Activated naive CD8-positive, alpha-beta T cell treated with anti-CD3 and anti-CD28 coated beads, Interleukin-2, amount 50 U/mL, for 16 hours (primary cell): Measurements from ENCODE around the gene NAXD.
"Not testable (repeated sequence)": the region's sequence is repeated elsewhere in the genome, so short reads cannot be mapped to it uniquely, and the experiment has no call there.

ENCODE experiments used
- DNase-seq: peaks from one replicate; pipeline ENCODE4 v3.0.0-alpha.2; 2020; ENCODE audit warnings: low read depth, low spot score

Gene NAXD

DNA sequence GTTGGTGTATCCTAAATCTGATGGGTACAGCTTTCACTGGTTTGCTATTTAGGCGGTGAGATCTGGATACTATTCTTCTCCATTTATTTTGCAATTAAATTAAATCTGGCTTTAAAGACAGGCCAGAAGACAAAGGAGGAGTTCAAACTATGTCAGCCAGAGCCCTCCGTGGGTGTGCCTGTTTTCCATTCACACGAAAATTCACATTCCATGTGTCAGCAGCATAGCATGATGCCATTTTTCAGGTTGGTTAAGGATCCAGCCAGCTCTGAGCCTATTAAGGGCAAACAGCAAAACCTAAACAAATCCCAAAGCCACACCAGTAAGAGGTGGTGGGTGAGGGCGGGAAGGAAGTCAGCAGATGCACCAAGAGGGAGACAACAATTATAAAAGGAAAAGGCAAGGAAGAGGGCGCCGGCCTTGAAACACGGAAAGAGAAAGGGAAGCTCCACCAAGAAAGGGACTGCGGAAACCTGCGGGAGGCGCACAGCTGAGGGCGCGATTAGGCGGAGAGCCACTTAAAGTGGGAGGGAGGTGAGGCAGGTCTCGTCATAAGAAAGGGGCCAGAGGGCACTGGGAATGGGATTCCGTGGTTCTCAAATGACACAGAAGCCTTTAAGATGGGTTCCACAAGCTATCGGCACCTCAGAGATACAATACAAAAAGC lies 47.6 kb downstream of the NAXD start:
- no peak for DNase-seq

DNA sequence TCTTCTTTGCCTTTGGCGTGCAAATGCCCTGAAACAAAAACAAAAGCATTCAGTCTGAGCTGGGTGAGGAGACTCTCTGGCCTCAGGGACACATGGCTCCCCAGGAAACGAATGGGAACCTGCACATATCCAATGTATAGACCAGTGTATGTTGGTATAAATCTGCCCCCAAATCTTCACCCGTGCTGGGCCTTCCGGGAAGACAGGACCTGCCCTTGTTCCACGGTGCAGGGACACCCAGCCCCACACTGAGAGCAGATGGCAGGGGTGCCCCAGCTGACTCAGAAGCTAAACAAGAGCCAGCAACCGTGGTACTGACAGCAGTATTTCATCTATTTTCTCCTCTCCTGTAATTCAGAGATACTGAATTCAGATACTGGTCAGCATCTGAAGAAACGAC lies 48.1 kb downstream of the NAXD start:
- no peak for DNase-seq

DNA sequence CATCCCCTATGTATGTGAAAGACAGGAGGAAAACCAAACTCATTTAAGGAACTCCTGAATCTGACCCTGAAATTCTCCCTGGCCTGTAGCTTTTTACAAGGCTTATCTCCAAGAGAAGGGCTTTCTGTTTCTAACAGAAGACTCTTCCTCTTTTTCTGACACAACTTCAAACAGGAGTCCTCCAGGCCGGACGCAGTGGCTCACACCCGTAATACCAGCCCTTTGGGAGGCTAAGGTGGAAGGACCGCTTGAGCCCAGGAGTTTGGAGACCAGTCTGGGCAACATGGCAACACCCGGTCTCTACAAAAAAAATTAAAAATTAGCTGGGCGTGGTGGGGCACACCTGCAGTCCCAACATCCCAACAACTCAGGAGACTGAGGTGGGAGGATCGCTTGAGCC lies 48.7 kb downstream of the NAXD start:
- no peak for DNase-seq

- DNase-seq = no peak
Observed at GRCh38 chr13:110664673-110665072, 49.3 kb downstream of the NAXD start.

GRCh38 chr13:110665491-110666254 lies 50.3 kb downstream of the NAXD start:
- no peak for DNase-seq

DNA sequence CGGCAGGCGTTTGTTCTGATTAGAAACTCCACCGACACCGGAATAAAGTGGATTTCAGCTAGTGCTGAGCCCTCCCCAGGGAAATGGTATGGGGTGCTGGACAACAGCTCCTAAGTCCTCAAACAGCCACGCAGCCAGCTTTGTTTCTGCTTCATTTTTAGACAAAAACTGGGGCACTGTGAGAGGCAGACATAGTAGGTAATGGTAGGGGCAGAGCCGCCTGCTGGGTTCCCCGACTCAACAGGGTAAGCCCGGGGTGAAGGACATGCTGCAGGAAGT lies 50.8 kb downstream of the NAXD start:
- DNase-seq = no peak

- DNase-seq = no peak
Observed at GRCh38 chr13:110669036-110669435, 53.7 kb downstream of the NAXD start.

DNA sequence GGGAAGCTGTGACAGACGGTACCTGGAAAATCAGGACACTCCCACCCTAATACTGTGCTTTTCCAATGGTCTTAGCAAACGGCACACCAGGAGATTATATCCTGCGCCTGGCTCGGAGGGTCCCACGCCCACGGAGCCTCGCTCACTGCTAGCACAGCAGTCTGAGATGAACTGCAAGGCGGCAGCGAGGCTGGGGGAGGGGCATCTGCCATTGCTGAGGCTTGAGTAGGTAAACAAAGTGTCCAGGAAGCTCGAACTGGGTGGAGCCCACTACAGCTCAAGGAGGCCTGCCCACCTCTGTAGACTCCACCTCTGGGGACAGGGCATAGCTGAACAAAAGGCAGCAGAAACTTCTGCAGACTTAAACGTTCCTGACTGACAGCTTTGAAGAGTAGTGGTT lies 54.5 kb downstream of the NAXD start:
- DNase-seq = not testable (repeated sequence)

GRCh38 chr13:110676595-110677587 lies 61.5 kb downstream of the NAXD start:
- DNase-seq = no peak

DNA sequence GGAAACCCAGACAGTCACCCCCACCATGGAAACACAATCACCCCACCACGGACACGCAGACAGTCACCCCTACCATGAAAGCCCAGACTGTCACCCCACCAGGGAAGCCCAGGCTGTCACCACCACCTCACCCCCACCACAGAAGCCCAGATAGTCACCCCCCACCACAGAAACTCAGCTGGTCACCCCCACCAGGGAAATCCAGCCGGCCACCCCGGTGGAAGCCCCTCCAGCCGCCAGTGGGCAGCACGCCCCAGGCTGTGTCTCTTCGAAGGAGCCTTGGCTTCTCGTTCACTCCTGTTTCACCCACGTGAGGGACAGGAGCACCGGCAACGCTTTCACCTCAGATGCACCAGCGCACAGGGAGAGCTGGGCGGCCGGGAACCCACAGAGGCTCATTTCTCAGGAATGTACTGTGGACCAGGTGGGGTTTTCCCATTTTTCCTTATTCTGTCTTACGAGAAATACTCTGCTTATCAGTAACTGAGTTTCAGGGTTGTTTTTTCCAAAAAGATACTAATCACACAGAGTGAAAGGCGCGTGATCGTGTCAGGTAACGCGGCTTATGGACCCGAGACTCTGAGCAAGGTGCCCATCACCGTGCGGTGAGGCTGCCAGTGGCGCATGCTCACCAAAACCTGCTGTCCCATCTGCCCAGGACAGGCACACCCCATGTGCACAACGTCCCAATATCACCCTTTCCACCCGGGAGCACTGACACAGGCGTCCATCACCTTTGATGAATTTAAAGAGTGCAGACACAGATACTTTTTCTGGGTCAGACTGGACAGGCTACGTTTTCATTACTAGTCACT lies 62.6 kb downstream of the NAXD start:
- no peak for DNase-seq

DNA sequence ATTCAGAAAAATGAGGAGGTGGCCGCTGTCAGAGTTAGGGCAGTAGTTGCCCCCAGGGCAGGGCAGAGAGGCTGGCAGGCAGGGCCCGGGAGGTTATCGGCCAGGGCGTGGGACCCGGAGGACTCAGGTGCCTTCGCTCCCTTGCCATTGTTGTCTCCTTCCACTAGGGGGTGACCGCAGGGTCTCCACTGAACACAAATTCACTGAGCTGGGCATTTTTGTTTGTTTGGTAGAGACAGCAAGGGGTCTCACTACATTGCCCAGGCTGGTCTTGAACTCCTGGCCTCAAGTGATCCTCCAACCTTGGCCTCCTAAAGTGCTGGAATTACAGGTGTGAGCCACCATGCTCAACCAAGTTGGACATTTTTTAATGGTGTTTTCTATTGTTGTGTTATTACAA lies 65.5 kb downstream of the NAXD start:
- DNase-seq = no peak

DNA sequence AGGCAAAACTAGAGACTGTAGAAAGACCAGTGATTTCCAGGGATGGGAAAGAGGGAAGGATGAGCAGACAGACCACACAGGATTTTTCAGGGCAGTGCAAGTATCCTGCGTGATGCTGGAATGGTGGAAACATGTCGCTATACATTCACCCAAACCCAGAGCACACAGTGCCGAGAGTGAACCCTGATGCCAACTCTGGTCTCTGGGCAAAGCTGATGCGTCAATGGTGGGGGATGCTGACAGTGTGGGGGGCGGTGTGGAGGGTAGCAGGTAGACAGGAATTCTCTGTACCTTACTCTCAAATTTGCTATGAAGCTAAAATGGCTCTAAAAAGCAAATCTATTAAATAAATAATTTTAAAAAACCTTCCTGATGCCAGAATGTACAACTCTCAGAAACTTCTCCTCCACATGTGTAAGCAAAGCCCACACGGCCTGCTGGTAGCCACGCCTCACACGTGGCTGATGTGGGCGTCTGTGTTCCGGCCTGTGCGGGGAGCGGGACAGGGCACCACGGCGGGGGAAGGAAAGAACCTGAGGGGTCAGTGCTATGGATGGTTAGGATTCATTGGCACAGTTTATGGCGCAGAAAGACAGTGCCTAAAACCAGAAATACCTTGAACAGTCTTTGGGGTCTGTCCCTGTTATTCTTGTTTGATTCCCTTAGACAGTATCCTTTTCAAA lies 66.7 kb downstream of the NAXD start:
- no peak for DNase-seq

GRCh38 chr13:110682746-110683145 lies 67.4 kb downstream of the NAXD start:
- DNase-seq = no peak

DNA sequence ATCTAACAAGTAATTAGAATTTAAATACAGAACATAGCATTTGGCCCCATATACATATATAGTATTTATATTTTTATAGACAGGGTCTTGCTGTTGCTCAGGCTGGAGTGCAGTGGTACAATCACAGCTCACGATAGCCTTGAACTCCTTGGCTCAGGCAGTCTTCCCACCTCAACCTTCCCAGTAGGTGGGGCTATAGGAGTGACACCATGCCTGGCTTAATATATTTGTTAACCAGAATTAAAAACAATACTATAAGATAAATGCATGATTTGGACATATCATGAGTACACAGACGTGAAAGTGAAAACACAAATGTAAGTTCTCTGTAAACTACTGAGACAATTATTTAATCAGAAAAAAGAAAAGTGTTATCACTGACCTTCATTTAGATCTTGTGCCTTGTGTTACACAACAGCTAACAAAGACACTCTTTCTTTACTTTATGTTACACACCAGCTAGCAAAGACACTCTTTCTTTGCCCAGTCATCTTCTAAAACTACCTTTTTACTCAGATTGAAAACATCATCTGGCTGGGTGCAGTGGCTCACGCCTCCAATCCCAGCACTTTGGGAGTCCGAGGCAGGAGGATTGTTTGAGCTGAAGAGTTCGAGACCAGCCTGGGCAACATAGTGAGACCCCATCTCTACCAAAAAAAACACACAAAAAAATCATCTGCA lies 68.0 kb downstream of the NAXD start:
- no peak for DNase-seq

DNA sequence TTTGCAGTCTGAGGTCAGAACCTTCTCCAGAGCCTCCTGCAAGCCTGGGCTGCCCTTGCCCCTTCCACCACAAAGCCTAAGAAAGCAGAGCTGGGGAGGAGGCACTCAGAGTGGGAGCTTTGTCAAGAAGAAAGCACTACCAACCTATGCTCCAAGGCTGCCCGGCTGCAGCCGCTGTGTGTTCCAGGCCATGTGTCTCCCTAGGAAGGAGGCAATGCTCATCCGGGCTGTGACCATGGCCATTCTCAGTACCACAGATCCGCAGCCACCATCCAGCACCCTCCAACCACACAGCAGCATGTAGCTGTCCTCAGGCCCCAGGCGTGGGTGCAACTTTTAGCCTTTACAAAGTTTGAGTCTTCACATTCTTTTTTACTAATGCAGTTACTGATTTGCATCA lies 68.6 kb downstream of the NAXD start:
- DNase-seq = no peak

GRCh38 chr13:110684388-110685056 lies 69.2 kb downstream of the NAXD start:
- no peak for DNase-seq

GRCh38 chr13:110685305-110686020 lies 70.1 kb downstream of the NAXD start:
- DNase-seq = no peak

- DNase-seq = no peak
Observed at GRCh38 chr13:110687736-110688135, 72.4 kb downstream of the NAXD start.

GRCh38 chr13:110689041-110689440 lies 73.7 kb downstream of the NAXD start:
- DNase-seq = no peak
